K562 (cell line): ENCODE measurements around the gene BMP2. TPM values are rescaled to one million over a fixed set of nuclear protein-coding genes. Genes with fewer than 3 reads are reported as not detected.

ENCODE experiments used
- BRF1 ChIP-seq: IDR thresholded peaks from 3 replicates; pipeline ENCODE4 v1.6.1; 2011; ENCODE audit warnings: borderline replicate concordance, mild to moderate bottlenecking; ENCODE audit not compliant: insufficient read length; ENCODE audit errors: extremely low read depth
- MIER1 ChIP-seq: fragments of 450-650 bp; IDR thresholded peaks from 2 replicates; pipeline ENCODE4 v1.6.1; 2016; ENCODE audit warnings: antibody characterized with exemption, mild to moderate bottlenecking, low read depth
- polyA plus RNA-seq, 8 experiments: library from polyadenylated mRNA; depleted of rRNA in 4 of 8; stranded (reverse) in 5 of 8; unstranded in 3 of 8; fragments of >200 nt; fragmentation: Nextera tagmentation in 2 of 8; fragmentation: Illumina TruSeq in 1 of 8; extraction: Ambion mirVana in 2 of 8; extraction: Trizol in 1 of 8; gene quantifications; 2 replicates each; pipeline versions ENCODE4 v1.2.1 to v1.2.3, GENCODE V29; 2011 to 2014; ENCODE audit warnings: inconsistent platforms in 1 of 8, missing spikeins in 1 of 8
- total RNA-seq, 7 experiments: library from RNA; depleted of rRNA in 6 of 7; stranded (reverse); fragments of >200 nt in 6 of 7; fragmentation: Illumina TruSeq in 2 of 7; extraction: Trizol in 2 of 7; gene quantifications; 2 replicates each; pipeline versions ENCODE4 v1.2.1 to v1.2.3, GENCODE V29; 2011 to 2021; ENCODE audit warnings: low replicate concordance in 1 of 7
- TF ChIP-seq, protein P1 (sequence below), 2 experiments: fragments of 450-650 bp; formaldehyde crosslinking in 1 of 2; IDR thresholded peaks; 2 replicates each; pipeline versions ENCODE4 v1.4.0 to v1.6.1; 2014 to 2020; ENCODE audit warnings: mild to moderate bottlenecking in 2 of 2, borderline replicate concordance in 1 of 2, low read depth in 1 of 2

The BMP2 gene
- total and polyA plus RNA-seq, 9 of the 15 experiments (the other 6 are each of a cell fraction or from before 2014, with no cell fraction given): 0.01 to 0.07 (median 0.03) TPM; not detected in 5

GRCh38 chr20:6767536-6768227 lies at the start of gene BMP2 (continued):
- TF ChIP-seq, protein P1, sequence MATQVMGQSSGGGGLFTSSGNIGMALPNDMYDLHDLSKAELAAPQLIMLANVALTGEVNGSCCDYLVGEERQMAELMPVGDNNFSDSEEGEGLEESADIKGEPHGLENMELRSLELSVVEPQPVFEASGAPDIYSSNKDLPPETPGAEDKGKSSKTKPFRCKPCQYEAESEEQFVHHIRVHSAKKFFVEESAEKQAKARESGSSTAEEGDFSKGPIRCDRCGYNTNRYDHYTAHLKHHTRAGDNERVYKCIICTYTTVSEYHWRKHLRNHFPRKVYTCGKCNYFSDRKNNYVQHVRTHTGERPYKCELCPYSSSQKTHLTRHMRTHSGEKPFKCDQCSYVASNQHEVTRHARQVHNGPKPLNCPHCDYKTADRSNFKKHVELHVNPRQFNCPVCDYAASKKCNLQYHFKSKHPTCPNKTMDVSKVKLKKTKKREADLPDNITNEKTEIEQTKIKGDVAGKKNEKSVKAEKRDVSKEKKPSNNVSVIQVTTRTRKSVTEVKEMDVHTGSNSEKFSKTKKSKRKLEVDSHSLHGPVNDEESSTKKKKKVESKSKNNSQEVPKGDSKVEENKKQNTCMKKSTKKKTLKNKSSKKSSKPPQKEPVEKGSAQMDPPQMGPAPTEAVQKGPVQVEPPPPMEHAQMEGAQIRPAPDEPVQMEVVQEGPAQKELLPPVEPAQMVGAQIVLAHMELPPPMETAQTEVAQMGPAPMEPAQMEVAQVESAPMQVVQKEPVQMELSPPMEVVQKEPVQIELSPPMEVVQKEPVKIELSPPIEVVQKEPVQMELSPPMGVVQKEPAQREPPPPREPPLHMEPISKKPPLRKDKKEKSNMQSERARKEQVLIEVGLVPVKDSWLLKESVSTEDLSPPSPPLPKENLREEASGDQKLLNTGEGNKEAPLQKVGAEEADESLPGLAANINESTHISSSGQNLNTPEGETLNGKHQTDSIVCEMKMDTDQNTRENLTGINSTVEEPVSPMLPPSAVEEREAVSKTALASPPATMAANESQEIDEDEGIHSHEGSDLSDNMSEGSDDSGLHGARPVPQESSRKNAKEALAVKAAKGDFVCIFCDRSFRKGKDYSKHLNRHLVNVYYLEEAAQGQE (IDR thresholded peaks at IDR 0.05; ENCODE audit: borderline replicate concordance): no peak
- TF ChIP-seq, protein P1 (CRISPR knock-in tag; IDR thresholded peaks at IDR 0.05; ENCODE audit: low read depth): no peak
- TF ChIP-seq BRF1 (no peak), MIER1 (no peak)
